Mesenchymal stem cell (in vitro differentiated cells and primary cell): ENCODE results near the gene H1-8.

Experiments
- DNase-seq: peaks from one replicate; pipeline ENCODE4 v3.0.0-alpha.2; 2013
- H2AFZ ChIP-seq: one replicate; pipeline ENCODE4 v1.6.1; 2013; ENCODE audit warnings: low read depth, mild to moderate bottlenecking, control low read depth, inconsistent platforms, low read length, moderate library complexity
- H2AK5ac ChIP-seq: 2 replicates; pipeline ENCODE4 v1.6.1; 2013; ENCODE audit warnings: low read length, moderate library complexity, mild to moderate bottlenecking, inconsistent platforms; ENCODE audit not compliant: severe bottlenecking
- H2BK120ac ChIP-seq: one replicate; pipeline ENCODE4 v1.6.1; 2013; ENCODE audit warnings: low read depth, mild to moderate bottlenecking, inconsistent platforms, low read length, moderate library complexity
- H2BK12ac ChIP-seq, 2 experiments: one replicate each; pipeline ENCODE4 v1.6.1; 2013; ENCODE audit warnings: inconsistent platforms in 2 of 2, low read length in 2 of 2, mild to moderate bottlenecking in 2 of 2, moderate library complexity in 2 of 2, control low read depth in 1 of 2
- H2BK15ac ChIP-seq: one replicate; pipeline ENCODE4 v1.6.1; 2013; ENCODE audit warnings: mild to moderate bottlenecking, low read depth, inconsistent platforms; ENCODE audit not compliant: poor library complexity, severe bottlenecking
- H2BK5ac ChIP-seq: 2 replicates; pipeline ENCODE4 v1.6.1; 2013; ENCODE audit warnings: low read depth, mild to moderate bottlenecking, low read length, control low read depth, inconsistent platforms; ENCODE audit not compliant: poor library complexity, severe bottlenecking
- H3K14ac ChIP-seq, 2 experiments: one replicate each; pipeline ENCODE4 v1.6.1; 2013; ENCODE audit warnings: inconsistent platforms in 2 of 2, low read length in 2 of 2, control low read depth in 1 of 2, mild to moderate bottlenecking in 1 of 2, moderate library complexity in 1 of 2
- H3K18ac ChIP-seq, 2 experiments: one replicate each; pipeline ENCODE4 v1.6.1; 2013; ENCODE audit warnings: inconsistent platforms in 2 of 2, low read length in 2 of 2, control low read depth in 1 of 2, low read depth in 1 of 2, mild to moderate bottlenecking in 1 of 2
- H3K23ac ChIP-seq, 2 experiments: one replicate each; pipeline ENCODE4 v1.6.1; 2013; ENCODE audit warnings: inconsistent platforms in 2 of 2, low read length in 2 of 2, mild to moderate bottlenecking in 2 of 2, moderate library complexity in 2 of 2, control low read depth in 1 of 2
- H3K27ac ChIP-seq: 2 replicates; pipeline ENCODE4 v1.5.1; 2013; ENCODE audit warnings: mild to moderate bottlenecking, moderate library complexity, low read length, control low read depth, inconsistent platforms; ENCODE audit not compliant: poor library complexity, severe bottlenecking
- H3K27me3 ChIP-seq, 2 experiments: 2 replicates each; pipeline versions ENCODE4 v1.6.1 to v1.7.0; 2013; ENCODE audit warnings: low read length in 2 of 2, mild to moderate bottlenecking in 2 of 2, moderate library complexity in 2 of 2, control low read depth in 1 of 2, inconsistent platforms in 1 of 2; ENCODE audit not compliant: control insufficient read depth in 1 of 2, insufficient read depth in 1 of 2
- H3K36me3 ChIP-seq, 2 experiments: 2 replicates each; pipeline versions ENCODE4 v1.6.1 to v1.7.0; 2013; ENCODE audit warnings: low read length in 2 of 2, control low read depth in 1 of 2, inconsistent platforms in 1 of 2, low read depth in 1 of 2, mild to moderate bottlenecking in 1 of 2; ENCODE audit not compliant: insufficient read depth in 2 of 2, control insufficient read depth in 1 of 2
- H3K4ac ChIP-seq, 2 experiments: one replicate each; pipeline ENCODE4 v1.6.1; 2013; ENCODE audit warnings: inconsistent platforms in 2 of 2, low read length in 2 of 2, mild to moderate bottlenecking in 2 of 2, moderate library complexity in 2 of 2, control low read depth in 1 of 2, low read depth in 1 of 2
- H3K4me1 ChIP-seq: 2 replicates; pipeline ENCODE4 v1.6.1; 2013; ENCODE audit warnings: low read depth, low read length, control low read depth; ENCODE audit not compliant: control insufficient read depth, insufficient read depth
- H3K4me2 ChIP-seq: 2 replicates; pipeline ENCODE4 v1.6.1; 2013; ENCODE audit warnings: low read length, mild to moderate bottlenecking, inconsistent platforms; ENCODE audit not compliant: poor library complexity, severe bottlenecking
- H3K4me3 ChIP-seq, 2 experiments: 2 replicates each; pipeline versions ENCODE4 v1.5.1 to v1.7.0; 2013; ENCODE audit warnings: low read length in 2 of 2, mild to moderate bottlenecking in 2 of 2, control low read depth in 1 of 2, low read depth in 1 of 2; ENCODE audit not compliant: insufficient read depth in 1 of 2
- H3K79me1 ChIP-seq: replicated peaks from 2 replicates; pipeline ENCODE4 v1.6.1; 2013; ENCODE audit warnings: mild to moderate bottlenecking, control low read depth, low read length, inconsistent platforms; ENCODE audit not compliant: poor library complexity, severe bottlenecking
- H3K9ac ChIP-seq: 2 replicates; pipeline ENCODE4 v1.7.0; 2013; ENCODE audit warnings: mild to moderate bottlenecking, low read length, moderate library complexity
- H3K9me3 ChIP-seq: 2 replicates; pipeline ENCODE4 v1.7.0; 2013; ENCODE audit warnings: mild to moderate bottlenecking, low read length; ENCODE audit not compliant: control insufficient read depth
- H4K8ac ChIP-seq: one replicate; pipeline ENCODE4 v1.6.1; 2013; ENCODE audit warnings: inconsistent platforms, mild to moderate bottlenecking, low read length, moderate library complexity
- H4K91ac ChIP-seq: one replicate; pipeline ENCODE4 v1.6.1; 2013; ENCODE audit warnings: mild to moderate bottlenecking, low read length, inconsistent platforms
- WGBS: methylation state at CpG from one replicate; pipeline ENCODE4 v1.1.7; 2013; ENCODE audit warnings: mixed read lengths; 5-methylcytosine and 5-hydroxymethylcytosine counted together

The H1-8 gene

DNA sequence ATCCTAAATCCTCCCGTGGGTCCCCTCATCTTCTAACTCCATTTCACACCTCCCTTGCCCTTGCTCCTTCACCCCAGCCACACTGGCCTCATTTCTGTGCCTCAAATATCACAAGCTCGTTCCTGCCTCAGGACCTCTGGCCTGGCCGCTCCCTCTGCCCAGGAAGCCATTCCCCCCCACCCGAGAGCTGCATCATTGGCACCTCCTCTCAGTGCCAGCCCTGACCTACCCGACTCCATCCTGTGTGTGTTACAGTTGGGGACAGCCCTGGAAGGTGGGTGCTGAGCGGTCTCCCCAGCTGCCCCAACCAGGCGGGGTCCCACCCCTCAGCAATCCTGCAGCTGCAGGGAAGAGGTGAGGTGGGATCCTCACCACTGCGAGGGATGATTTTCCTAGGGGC is 49.0 kb downstream of the H1-8 start:
- peak overlapping the region; percentile 49 to 77 for H2BK12ac ChIP-seq
- H2BK15ac ChIP-seq = peak overlapping the region; percentile 17
- H3K14ac ChIP-seq = peak overlapping the region in 1 of 2 experiments; percentile 98
- no peak overlapping the region for H3K4me3 ChIP-seq
- peak overlapping the region; percentile 73 for H3K9ac ChIP-seq
- H3K79me1 ChIP-seq = peaks cover 24% of the 10 kb centered on the region
- peak overlapping the region; percentile 98 for H2BK120ac ChIP-seq
- H3K27ac ChIP-seq = peak overlapping the region; percentile 98
- H3K4ac ChIP-seq = peak overlapping the region; percentile 68 to 92
- no peak for DNase-seq
- H3K27me3 ChIP-seq = no peaks in the 10 kb centered on the region
- peak overlapping the region; percentile 21 for H2BK5ac ChIP-seq
- H3K36me3 ChIP-seq = peaks cover 7 to 36% of the 10 kb centered on the region in 2 experiments
- H3K9me3 ChIP-seq = no peaks in the 10 kb centered on the region
- H3K4me1 ChIP-seq = peaks cover 61% of the 10 kb centered on the region
- no peak overlapping the region for H2AFZ ChIP-seq
- H4K91ac ChIP-seq = peak overlapping the region; percentile 93
- no peak overlapping the region for H3K23ac ChIP-seq
- H3K18ac ChIP-seq = peak overlapping the region; percentile 70 to 92
- H2AK5ac ChIP-seq = peak overlapping the region; percentile 28
- H4K8ac ChIP-seq = peak overlapping the region; percentile 24
- no peak overlapping the region for H3K4me2 ChIP-seq
- WGBS = 55% methylated on average over 4 of the region's 8 CpGs

DNA sequence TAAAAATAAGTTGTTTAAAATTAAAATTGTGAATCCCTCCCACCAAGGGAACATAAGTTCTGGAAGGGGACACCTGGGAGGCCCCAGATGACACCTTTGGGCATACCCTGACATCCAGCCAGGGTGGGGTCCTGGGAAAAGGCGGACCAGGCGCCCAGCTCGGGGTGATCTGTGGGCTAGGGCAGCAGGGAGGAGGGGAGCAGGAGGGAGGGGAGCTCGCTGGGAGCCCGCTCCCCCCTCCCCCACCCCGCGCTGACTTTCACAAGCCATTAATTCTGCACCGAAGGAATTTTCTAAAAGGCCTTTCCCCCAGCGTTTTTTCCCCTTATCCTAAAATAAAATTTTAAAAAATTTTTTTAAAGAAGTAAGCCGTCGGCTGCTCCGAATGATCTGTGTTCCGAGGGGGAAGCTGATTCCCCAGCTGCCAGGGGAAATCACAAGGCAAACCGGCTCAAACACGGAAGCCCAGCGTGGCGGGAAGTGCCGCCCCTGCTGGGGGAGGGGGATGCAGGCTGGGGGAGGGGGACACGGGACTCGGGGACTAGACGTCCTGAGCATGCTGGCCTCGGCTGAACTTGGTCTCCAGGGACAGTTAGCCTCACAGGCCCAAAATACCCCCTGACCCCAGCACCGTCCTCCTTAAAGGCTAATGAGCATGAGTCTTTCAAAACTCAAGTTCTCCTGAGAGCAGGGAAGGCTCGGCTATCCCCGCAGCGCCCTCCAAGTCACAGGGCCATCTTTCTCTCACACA is 49.6 kb downstream of the H1-8 start:
- no peak overlapping the region for H2AFZ ChIP-seq
- peak; percentile 77 for DNase-seq
- peak overlapping the region; percentile 73 for H3K9ac ChIP-seq
- H4K91ac ChIP-seq = peak overlapping the region; percentile 98
- no peak overlapping the region for H3K23ac ChIP-seq
- peaks cover 67% of the 10 kb centered on the region for H3K4me1 ChIP-seq
- peak overlapping the region; percentile 87 for H2BK5ac ChIP-seq
- no peak overlapping the region for H3K4me3 ChIP-seq
- 9% methylated on average over 16 of the region's 26 CpGs for WGBS
- H3K27ac ChIP-seq = peak overlapping the region; percentile 98
- H2AK5ac ChIP-seq = peak overlapping the region; percentile 93
- peak overlapping the region; percentile 97 to 100 for H3K18ac ChIP-seq
- H3K79me1 ChIP-seq = peaks cover 18% of the 10 kb centered on the region
- peak overlapping the region in 1 of 2 experiments; percentile 98 for H3K14ac ChIP-seq
- H3K9me3 ChIP-seq = no peaks in the 10 kb centered on the region
- peak overlapping the region; percentile 99 to 100 for H3K4ac ChIP-seq
- peak overlapping the region; percentile 93 for H4K8ac ChIP-seq
- H2BK12ac ChIP-seq = peak overlapping the region; percentile 89 to 99
- H3K4me2 ChIP-seq = no peak overlapping the region
- no peaks in the 10 kb centered on the region for H3K27me3 ChIP-seq
- peak overlapping the region; percentile 98 for H2BK120ac ChIP-seq
- peaks cover 7 to 30% of the 10 kb centered on the region in 2 experiments for H3K36me3 ChIP-seq
- H2BK15ac ChIP-seq = peak overlapping the region; percentile 100

DNA sequence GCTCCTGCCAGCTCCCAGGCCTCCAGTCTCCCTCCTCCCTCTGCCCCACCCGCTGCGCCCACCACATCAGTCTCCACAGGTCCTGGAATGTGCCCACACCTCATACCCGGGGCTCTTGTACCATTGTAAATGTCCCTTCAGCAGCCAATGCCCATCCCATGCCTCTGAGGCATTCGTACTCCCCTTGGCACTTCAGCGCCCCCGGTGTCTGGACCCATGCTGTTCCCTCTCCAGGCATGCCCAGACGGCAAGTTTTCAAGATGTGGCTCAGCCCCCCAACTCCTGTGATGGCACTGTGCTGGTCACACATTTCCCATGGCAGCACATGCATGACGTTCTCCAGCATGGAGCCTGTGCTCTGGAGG is 50.2 kb downstream of the H1-8 start:
- H4K8ac ChIP-seq = peak overlapping the region; percentile 93
- WGBS = 72% methylated on average over 8 of the region's 8 CpGs
- H3K4ac ChIP-seq = peak overlapping the region; percentile 99 to 100
- no peaks in the 10 kb centered on the region for H3K9me3 ChIP-seq
- H3K23ac ChIP-seq = peak overlapping the region in 1 of 2 experiments; percentile 87
- H3K9ac ChIP-seq = peak overlapping the region; percentile 73
- peaks cover 13% of the 10 kb centered on the region for H3K79me1 ChIP-seq
- no peaks in the 10 kb centered on the region for H3K27me3 ChIP-seq
- peak overlapping the region; percentile 100 for H2BK15ac ChIP-seq
- peaks cover 7 to 29% of the 10 kb centered on the region in 2 experiments for H3K36me3 ChIP-seq
- H2BK5ac ChIP-seq = peak overlapping the region; percentile 87
- H2AFZ ChIP-seq = no peak overlapping the region
- H3K4me1 ChIP-seq = peaks cover 71% of the 10 kb centered on the region
- peak overlapping the region; percentile 98 for H2BK120ac ChIP-seq
- H3K4me3 ChIP-seq = no peak overlapping the region
- H3K18ac ChIP-seq = peak overlapping the region; percentile 97 to 100
- peak overlapping the region; percentile 98 for H4K91ac ChIP-seq
- peak overlapping the region; percentile 98 for H3K27ac ChIP-seq
- DNase-seq = no peak
- H2AK5ac ChIP-seq = peak overlapping the region; percentile 93
- H2BK12ac ChIP-seq = peak overlapping the region; percentile 89 to 99
- H3K14ac ChIP-seq = peak overlapping the region in 1 of 2 experiments; percentile 98
- no peak overlapping the region for H3K4me2 ChIP-seq

DNA sequence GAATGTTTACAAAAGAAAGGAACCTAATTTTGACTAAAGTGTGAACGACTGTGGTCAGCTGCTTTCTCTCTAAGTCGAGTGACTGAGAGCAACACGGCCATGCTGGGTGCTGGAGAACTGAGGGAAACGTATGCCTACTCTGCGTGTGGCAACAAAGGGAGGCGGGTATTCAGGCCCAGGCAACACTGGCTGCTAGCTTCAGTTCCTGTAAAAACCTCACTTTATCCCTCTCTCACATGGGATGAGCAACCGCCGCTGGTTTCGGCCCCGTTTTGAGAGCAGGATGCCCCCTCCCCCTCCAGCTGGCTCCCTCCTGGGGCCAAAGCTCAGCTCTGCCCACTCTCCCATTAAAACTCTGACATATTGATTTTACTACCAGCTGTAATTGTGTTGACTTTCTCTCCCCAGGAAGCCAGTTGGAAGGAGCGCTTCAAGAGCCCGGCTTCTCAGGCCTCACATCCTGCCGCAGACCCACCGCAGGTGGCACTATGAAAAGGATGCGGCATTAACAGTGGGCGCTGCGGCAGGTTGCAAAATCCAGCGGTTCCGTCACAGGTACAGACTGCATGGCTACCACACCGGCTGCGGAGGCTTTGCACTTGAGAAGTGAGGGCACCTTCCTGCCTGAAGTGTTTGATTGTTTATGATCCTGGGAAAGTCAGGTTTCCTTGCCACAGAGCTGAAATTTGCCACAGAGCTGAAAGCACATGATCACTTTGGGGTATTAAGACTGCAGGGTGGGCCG is 50.8 kb downstream of the H1-8 start:
- Histone ChIP-seq H3K27ac (peak overlapping the region; percentile 98), H3K4me1 (peaks cover 76% of the 10 kb centered on the region), H3K14ac (peak overlapping the region in 1 of 2 experiments; percentile 98), H3K23ac (peak overlapping the region in 1 of 2 experiments; percentile 73), H2BK5ac (peak overlapping the region; percentile 87), H3K18ac (peak overlapping the region; percentile 97 to 100), H3K27me3 (no peaks in the 10 kb centered on the region), H4K91ac (peak overlapping the region; percentile 98), H3K36me3 (peaks cover 6 to 24% of the 10 kb centered on the region in 2 experiments), H2AFZ (peak overlapping the region; percentile 21), H2AK5ac (peak overlapping the region; percentile 93), H3K9ac (peak overlapping the region; percentile 73), H2BK12ac (peak overlapping the region; percentile 89 to 99), H4K8ac (peak overlapping the region; percentile 93), H2BK120ac (peak overlapping the region; percentile 67), H3K4me2 (no peak overlapping the region), H3K4me3 (no peak overlapping the region), H2BK15ac (peak overlapping the region; percentile 53), H3K9me3 (no peaks in the 10 kb centered on the region), H3K79me1 (peaks cover 8% of the 10 kb centered on the region), H3K4ac (peak overlapping the region; percentile 99 to 100)
- peak; percentile 79 for DNase-seq
- WGBS = 47% methylated on average over 22 of the region's 22 CpGs
